HG03139 (cell line): ENCODE results near the gene FAM114A2.
"Not testable (repeated sequence)": the region's sequence is repeated elsewhere in the genome, so short reads cannot be mapped to it uniquely, and the experiment has no call there.

Experiments
- ATAC-seq: cut with Tn5 transposase; IDR thresholded peaks from one replicate; pipeline ENCODE4 v1.9.1; 2021; ENCODE audit not compliant: unreplicated experiment

The FAM114A2 gene

GRCh38 chr5:154049636-154050035, 10.9 kb upstream of the FAM114A2 start:
- ATAC-seq, result no peak

DNA sequence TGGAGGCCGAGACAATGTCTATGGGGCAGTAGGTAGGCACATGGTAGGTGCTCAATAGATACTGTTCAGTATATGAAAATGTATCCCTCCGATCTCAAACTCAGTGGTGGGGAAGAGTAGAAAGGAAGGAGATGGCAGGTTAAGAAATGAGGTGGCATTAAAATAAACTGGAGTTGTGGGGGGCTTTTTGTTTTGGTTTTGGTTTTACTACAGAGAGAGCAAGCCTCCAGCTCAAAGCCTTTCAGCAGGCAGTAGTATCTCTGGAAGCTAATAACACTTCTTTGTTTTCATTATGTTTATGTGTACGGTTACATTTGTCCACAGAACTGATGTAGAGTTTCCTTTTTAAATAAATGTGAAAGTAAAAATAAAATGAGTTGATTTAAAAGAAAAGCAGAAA, 8.6 kb upstream of the FAM114A2 start:
- no peak for ATAC-seq

DNA sequence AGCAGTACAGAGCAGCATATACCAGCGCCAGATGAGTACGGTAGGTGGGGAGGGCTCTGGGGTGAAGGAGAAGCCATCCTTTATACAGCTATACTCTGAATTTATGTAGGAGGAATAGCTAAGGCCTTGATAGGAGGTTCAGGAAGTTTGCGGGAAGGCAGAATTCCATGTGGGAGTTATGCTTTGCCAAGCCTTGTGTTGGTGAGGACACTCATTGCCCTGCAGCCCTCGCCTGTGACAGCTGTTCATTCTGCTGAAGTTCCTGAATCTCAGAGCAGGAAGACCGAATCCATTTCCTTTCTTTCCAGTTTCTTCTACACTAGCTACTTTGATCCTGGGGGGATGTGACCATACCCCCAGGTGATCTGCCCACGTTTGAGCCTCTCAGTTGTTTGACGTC, 7.8 kb upstream of the FAM114A2 start:
- no peak for ATAC-seq

GRCh38 chr5:154044581-154044980, 5.9 kb upstream of the FAM114A2 start:
- no peak for ATAC-seq

- ATAC-seq, result no peak
These were observed 5.4 kb upstream of the FAM114A2 start for GRCh38 chr5:154044099-154044498.

DNA sequence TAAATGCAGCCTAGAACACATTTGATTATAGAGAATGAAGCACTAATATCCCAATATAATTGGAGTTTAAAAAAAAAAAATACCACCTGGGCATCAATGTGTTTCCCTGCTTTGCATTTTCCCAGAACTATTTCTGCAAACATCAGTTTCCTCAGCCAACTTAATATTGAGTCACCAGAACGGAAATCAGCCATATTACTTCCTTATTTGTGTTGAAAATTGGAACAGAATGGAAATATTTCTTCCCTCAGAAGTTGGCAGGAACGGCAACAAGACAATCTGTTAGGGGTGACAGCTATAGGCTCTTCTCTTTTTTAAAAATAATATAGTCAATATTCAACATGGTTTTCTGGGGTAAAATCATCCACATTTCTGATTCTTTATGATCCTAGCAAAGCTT, 4.1 kb upstream of the FAM114A2 start:
- no peak for ATAC-seq

DNA sequence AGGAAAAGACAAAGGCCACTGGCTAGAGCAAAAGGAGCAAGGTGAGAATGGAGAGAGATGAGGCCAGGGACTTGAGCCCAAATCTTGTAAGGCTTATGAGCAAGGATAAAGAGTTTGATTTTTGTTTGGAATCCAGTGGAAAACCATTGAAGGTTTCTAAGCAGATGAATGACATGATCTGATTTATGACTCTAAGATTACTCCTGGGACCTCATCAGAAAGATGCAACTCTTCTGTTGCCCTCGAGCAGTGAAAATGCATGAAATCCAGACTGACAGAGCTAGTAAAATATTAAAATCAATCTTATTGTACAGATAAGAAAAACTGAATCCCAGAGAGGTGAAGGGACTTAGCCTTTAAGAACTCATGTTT, 734 bp upstream of the FAM114A2 start:
- no peak for ATAC-seq

- peak; percentile 41 for ATAC-seq
These were observed 426 bp downstream of the FAM114A2 start for GRCh38 chr5:154038261-154038706.

GRCh38 chr5:154034944-154035343, 3.8 kb downstream of the FAM114A2 start:
- ATAC-seq, result no peak

DNA sequence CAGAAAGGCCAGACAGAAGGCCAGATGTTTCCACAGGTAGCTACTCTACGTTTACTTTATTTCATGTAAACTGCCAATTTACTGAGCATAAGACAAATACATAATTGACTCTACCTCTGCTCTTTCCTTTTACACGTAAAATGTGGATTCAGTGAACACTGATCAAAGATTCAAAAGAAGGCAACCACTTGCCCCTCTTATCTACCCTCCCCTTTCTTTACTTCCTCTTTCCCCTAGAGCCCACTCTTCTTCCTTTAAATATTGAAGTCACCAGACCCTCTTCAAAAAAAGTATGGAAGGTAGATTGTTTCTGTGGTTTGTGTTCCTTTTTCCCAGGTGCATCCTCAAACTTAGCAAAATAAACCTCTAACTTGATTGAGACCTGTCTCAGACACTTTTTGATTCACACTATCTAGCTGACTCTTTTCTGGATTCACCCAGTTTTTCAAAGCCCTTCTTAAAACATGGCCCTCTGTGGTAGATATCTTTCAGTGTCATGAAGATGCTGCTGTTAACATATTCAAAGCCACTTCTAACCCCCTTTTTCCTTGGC, 6.7 kb downstream of the FAM114A2 start:
- no peak for ATAC-seq

DNA sequence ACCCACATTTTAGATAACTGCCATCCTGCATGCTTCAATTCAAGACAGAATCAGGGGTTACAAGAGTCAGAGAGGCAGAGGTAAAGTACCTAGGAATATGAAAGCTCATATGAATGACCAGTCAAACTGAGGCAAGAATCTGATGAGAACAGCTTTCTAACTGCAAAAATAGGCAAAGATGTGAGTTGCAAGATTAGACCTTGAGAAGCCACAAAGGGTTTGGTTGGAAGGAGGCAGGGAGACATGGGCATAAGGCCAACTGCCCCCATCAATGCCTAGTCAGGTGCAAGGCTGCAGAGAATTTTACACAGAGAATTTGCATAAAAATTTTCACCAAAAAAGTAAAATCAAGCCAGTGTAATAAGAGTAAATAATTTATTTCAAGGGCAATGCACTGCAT, 12.8 kb downstream of the FAM114A2 start:
- ATAC-seq, result no peak

GRCh38 chr5:154018919-154019318, 19.8 kb downstream of the FAM114A2 start:
- ATAC-seq, result not testable (repeated sequence)

DNA sequence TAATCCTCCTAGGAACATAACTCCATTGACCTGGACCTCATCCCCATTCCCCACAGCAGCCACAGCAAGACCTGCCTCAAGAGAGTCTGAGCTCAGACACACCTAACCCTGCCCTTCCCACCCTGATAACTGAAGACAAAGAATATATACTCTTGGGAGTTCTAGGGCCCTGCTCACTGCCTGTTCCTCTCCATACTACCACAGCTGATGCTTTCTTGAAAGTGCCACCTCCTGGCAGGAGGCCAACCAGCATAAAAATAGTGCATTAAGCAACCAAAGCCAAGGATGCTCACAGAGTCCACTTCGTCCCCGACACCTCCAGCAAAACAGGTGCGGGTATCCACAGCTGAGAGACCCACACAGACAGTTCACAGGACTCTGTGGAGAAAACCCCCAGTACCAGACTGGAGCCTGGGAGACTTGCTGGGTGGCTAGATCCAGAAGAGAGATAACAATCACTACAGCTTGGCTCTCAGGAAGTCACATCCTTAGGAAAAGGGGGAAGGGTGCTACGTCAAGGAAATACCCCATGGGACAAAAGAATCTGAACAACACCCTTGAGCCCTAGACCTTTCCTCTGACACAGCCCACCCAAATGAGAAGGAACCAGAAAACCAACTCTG, 23.5 kb downstream of the FAM114A2 start:
- ATAC-seq, result no peak

DNA sequence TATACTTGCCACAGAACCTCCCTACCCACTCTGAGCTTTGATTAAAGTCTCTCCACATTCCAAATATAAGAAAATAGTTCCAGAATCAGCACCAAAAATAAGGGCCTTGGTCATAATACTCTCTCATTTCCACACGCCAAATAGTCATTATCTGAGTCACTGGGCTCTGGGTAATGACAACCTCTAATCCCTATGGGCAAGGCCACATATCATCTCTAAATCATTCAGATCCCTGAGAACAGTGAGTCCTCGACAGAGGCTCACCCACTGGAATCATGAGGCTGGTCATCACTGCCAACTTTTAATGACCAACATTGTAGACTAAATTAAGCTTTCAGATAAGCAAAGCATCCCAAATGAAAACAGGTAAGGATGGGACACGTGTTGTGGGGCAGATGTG, 28.1 kb downstream of the FAM114A2 start:
- ATAC-seq, result no peak

GRCh38 chr5:154005648-154006047, 33.1 kb downstream of the FAM114A2 start:
- ATAC-seq, result no peak

GRCh38 chr5:154002511-154003020, 36.1 kb downstream of the FAM114A2 start:
- ATAC-seq, result no peak

GRCh38 chr5:154002093-154002492, 36.6 kb downstream of the FAM114A2 start:
- no peak for ATAC-seq

DNA sequence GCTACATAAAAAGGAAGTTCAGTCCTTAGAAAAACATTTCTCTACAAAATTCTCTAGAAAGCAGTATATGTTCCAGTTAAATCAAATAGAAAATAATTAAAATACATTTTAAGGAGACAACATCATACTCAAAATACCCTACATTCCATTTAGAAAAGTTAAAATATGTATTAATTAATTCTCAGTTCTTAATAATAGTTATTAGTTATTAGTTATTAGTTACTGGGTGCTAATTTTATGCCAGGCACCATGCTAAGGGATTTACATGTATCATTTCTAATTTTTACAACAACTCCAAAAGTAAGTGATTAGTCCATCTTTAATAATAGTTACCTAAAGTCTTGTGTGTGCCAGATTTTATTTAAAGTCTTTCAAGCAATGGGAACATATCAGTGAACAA, 38.0 kb downstream of the FAM114A2 start:
- ATAC-seq, result no peak

GRCh38 chr5:153999995-154000394, 38.7 kb downstream of the FAM114A2 start:
- no peak for ATAC-seq

- no peak for ATAC-seq
These were observed 39.9 kb downstream of the FAM114A2 start for GRCh38 chr5:153998768-153999167.

- ATAC-seq, result no peak
These were observed 40.7 kb downstream of the FAM114A2 start for GRCh38 chr5:153998010-153998409.

- no peak for ATAC-seq
These were observed 47.5 kb downstream of the FAM114A2 start for GRCh38 chr5:153991168-153991567.

GRCh38 chr5:153988510-153988909, 50.2 kb downstream of the FAM114A2 start:
- ATAC-seq, result no peak
